Measurements from ENCODE around the gene GFRA1.

GFRA1 gene

DNA sequence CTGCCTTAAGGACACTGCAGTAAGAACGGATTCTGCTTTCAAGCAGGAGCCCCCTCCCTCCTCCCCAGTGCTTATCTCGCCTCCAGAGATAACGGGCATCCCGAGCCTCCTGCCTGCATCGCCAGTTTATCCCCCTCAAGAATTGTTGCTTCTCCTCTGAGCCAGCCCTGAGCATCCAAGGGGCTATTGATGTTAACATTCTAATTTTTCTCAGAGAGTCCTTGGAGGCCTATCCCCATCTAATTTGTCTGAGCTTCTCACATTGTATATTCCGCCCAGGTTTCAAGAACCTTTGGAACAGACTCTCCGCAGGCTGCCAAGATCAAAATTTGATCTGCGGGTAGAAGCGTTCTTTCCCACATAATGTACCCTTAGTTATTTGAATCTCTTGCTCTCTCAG, 180.0 kb downstream of the GFRA1 start:
- Histone ChIP-seq H3K4me3 (no peak overlapping the region), H3K27ac (no peak overlapping the region)

- Histone ChIP-seq H3K27ac (no peak overlapping the region), H3K4me3 (no peak overlapping the region)
Observed at GRCh38 chr10:116088985-116089384, 184.0 kb downstream of the GFRA1 start.

- Histone ChIP-seq H3K4me3 (no peak overlapping the region), H3K27ac (no peak overlapping the region)
Observed at GRCh38 chr10:116085323-116085722, 187.7 kb downstream of the GFRA1 start.

GRCh38 chr10:116084161-116084560, 188.8 kb downstream of the GFRA1 start:
- Histone ChIP-seq H3K4me3 (no peak overlapping the region), H3K27ac (no peak overlapping the region)

GRCh38 chr10:116083226-116083762, 189.7 kb downstream of the GFRA1 start:
- Histone ChIP-seq H3K27ac (no peak overlapping the region), H3K4me3 (no peak overlapping the region)

- Histone ChIP-seq H3K4me3 (no peak overlapping the region), H3K27ac (no peak overlapping the region)
Observed at GRCh38 chr10:116082762-116083161, 190.2 kb downstream of the GFRA1 start.

DNA sequence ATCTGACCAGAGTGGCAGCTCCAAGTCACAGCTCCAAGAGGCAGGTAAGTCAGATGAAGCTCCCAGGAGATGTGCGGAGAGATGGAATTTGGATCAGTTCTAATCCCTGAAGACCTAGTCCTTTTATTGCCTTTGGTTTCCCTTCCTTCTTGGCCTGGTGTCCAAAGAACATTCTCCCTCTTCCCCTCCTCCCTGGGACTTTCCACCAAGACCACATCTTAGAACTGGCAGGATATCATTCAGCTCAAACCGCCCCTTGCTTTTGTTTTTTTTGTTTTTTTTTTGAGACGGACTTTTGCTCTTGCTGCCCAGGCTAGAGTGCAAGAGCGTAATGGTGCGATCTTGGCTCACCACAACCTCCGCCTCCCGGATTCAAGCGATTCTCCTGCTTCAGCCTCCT, 190.8 kb downstream of the GFRA1 start:
- no peak overlapping the region for H3K27ac ChIP-seq
- no peak overlapping the region for H3K4me3 ChIP-seq

GRCh38 chr10:116080553-116080952, 192.5 kb downstream of the GFRA1 start:
- Histone ChIP-seq H3K4me3 (no peak overlapping the region), H3K27ac (no peak overlapping the region)

GRCh38 chr10:116079355-116079754, 193.7 kb downstream of the GFRA1 start:
- no peak overlapping the region for H3K4me3 ChIP-seq
- no peak overlapping the region for H3K27ac ChIP-seq

- no peak overlapping the region for H3K27ac ChIP-seq
- H3K4me3 ChIP-seq = no peak overlapping the region
Observed at GRCh38 chr10:116076621-116077020, 196.4 kb downstream of the GFRA1 start.

DNA sequence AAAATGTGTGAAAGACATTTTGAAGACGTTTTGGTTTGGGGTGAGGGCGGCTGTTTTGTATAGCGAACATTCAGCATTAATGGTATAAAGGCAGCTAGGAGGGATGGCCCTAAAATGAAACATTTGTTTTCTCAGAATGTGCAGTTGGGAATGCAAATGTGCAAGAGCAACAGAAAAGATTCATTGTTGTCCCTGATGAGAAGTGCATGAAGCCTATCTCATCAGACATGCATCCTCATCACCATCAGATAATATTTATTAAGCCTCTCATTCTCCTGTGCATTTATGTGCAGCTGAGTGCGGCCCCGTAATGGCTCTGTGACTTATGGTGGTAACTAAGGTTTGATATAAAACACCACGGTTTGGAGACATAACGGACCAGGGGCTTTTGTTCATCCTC, 199.5 kb downstream of the GFRA1 start:
- H3K4me3 ChIP-seq = no peak overlapping the region

GRCh38 chr10:116073001-116073400, 200.0 kb downstream of the GFRA1 start:
- Histone ChIP-seq H3K27ac (no peak overlapping the region), H3K4me3 (no peak overlapping the region)

More for the DNA sequence above, 199.5 kb downstream of the GFRA1 start:
- H3K27ac ChIP-seq = no peak overlapping the region

- Histone ChIP-seq H3K4me3 (no peak overlapping the region), H3K27ac (no peak overlapping the region)
Observed at GRCh38 chr10:116071453-116072148, 201.4 kb downstream of the GFRA1 start.

- Histone ChIP-seq H3K4me3 (no peak overlapping the region), H3K27ac (no peak overlapping the region)
Observed at GRCh38 chr10:116070743-116071320, 202.2 kb downstream of the GFRA1 start.

- H3K27ac ChIP-seq = no peak overlapping the region
Observed at GRCh38 chr10:116069856-116070255, 203.2 kb downstream of the GFRA1 start.

DNA sequence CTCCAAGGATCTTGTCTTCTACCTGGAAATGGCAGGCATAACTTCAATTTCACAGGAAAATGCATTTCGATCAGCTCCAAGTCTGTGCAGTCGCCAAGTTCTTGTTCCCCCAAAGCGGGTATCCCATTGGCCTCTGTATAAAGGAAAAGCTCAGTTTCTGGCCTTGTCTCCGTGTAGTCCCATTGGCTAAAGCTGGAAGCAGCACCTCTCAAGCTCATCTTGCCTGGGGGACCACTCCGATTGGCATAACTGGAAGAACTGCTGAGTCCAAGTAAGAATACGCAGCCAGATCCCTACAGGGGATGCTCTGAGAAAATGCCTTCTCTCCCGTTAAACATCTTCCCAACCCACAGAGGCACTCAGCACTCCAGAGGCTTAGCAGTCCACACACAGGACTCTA, 205.2 kb downstream of the GFRA1 start:
- Histone ChIP-seq H3K27ac (no peak overlapping the region), H3K4me3 (no peak overlapping the region)

More at GRCh38 chr10:116069856-116070255, 203.2 kb downstream of the GFRA1 start:
- H3K4me3 ChIP-seq = no peak overlapping the region

- H3K27ac ChIP-seq = no peak overlapping the region
- H3K4me3 ChIP-seq = no peak overlapping the region
Observed at GRCh38 chr10:116063107-116063506, 209.9 kb downstream of the GFRA1 start.

DNA sequence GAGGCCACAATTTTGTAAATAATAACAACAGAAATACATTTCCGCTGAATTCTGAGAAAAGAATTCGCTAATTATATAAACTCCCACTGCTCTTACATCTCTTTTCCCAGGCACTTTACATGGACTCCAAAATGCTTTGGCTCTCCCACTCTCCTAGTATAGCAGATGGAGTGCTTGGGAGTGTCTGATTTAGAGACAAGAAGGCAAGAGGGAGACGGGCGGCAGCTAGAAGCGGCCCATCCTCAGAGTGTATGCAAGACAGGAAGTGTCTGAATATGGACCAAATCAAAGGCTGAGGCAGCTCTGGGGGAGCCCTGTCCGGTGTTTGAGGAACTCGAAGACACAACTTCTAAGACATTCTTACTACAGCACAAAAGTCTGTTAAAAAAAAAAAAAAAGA, 212.1 kb downstream of the GFRA1 start:
- no peak overlapping the region for H3K4me3 ChIP-seq
- no peak overlapping the region for H3K27ac ChIP-seq

GRCh38 chr10:116059320-116059719, 213.7 kb downstream of the GFRA1 start:
- H3K27ac ChIP-seq = no peak overlapping the region
- no peak overlapping the region for H3K4me3 ChIP-seq

DNA sequence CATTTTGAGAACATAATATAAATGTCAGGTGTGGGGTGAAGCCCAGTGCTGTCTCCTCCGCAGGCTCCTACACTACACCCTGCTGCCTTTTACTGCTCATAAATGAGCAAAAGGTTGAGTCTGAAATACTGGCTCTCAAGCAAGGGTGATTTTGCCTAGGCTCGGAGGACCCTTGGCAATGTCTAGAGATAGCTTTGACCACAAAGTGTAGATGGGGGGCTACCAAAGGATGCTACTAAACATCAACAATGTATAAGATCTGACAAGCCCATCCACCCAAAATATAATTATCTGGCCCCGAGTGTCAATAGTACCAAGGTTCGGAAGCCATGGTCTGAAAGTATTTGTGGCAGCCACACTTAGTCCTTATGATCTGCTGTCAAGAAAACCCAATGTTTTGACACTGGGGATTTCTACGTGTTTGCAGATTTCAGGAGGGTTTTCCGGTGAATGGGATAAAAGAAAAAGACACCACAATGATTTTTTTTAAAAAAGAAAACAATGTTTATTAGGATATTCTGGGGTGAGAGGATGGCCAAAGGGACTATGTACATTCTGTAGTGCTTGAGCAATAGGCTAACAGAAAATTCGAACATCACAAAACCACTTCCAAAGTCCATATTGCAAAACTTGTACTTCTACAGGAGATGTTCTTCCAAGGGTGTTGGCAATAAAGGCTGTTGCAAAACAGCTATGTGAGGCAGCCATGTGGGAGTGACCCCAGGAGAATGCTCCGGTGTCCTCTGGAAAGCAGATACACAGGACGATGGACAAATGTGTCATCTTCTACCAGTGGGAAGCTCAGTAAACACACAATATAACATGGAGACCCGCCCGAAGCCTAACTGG, 216.3 kb downstream of the GFRA1 start:
- no peak overlapping the region for H3K4me3 ChIP-seq
- H3K27ac ChIP-seq = no peak overlapping the region

- H3K27ac ChIP-seq = no peak overlapping the region
- no peak overlapping the region for H3K4me3 ChIP-seq
Observed at GRCh38 chr10:116055917-116056252, 217.1 kb downstream of the GFRA1 start.

Data from skin epidermis (tissue), 12 donors.